Nephron progenitor cell (in vitro differentiated cells): ENCODE data around the gene DYNC1I1.

Experiments used
- DNase-seq: peaks from one replicate; pipeline ENCODE4 v3.0.0; 2021
- H3K27ac Mint-ChIP-seq: 2 replicates; pipeline ENCODE4 v1.8.0; 2021; ENCODE audit warnings: mild to moderate bottlenecking, moderate library complexity, mixed read lengths
- H3K27me3 Mint-ChIP-seq: 2 replicates; pipeline ENCODE4 v1.8.0; 2021; ENCODE audit warnings: mild to moderate bottlenecking, low read depth, mixed read lengths; ENCODE audit not compliant: poor library complexity
- H3K36me3 Mint-ChIP-seq: 2 replicates; pipeline ENCODE4 v1.8.0; 2021; ENCODE audit warnings: low read depth, mixed read lengths
- H3K4me1 Mint-ChIP-seq: 2 replicates; pipeline ENCODE4 v1.8.0; 2021; ENCODE audit warnings: mixed read lengths
- H3K4me3 Mint-ChIP-seq: 2 replicates; pipeline ENCODE4 v1.8.0; 2021; ENCODE audit warnings: mild to moderate bottlenecking, moderate library complexity, mixed read lengths
- H3K9me3 Mint-ChIP-seq: 2 replicates; pipeline ENCODE4 v1.8.0; 2021; ENCODE audit warnings: mild to moderate bottlenecking, moderate library complexity, mixed read lengths
- TF ChIP-seq, protein P1 (sequence below): fragments of 200-600 bp; sonication (generic); IDR thresholded peaks from 2 replicates; pipeline ENCODE4 v1.5.0; 2021; ENCODE audit warnings: antibody characterized with exemption

DYNC1I1 gene

GRCh38 chr7:95878677-95879076 lies 106.3 kb downstream of the DYNC1I1 start:
- peaks cover 13% of the 10 kb centered on the region for H3K36me3 Mint-ChIP-seq
- H3K27me3 Mint-ChIP-seq, result peaks cover 14% of the 10 kb centered on the region
- peaks cover 23% of the 10 kb centered on the region for H3K9me3 Mint-ChIP-seq
- TF ChIP-seq, protein P1, sequence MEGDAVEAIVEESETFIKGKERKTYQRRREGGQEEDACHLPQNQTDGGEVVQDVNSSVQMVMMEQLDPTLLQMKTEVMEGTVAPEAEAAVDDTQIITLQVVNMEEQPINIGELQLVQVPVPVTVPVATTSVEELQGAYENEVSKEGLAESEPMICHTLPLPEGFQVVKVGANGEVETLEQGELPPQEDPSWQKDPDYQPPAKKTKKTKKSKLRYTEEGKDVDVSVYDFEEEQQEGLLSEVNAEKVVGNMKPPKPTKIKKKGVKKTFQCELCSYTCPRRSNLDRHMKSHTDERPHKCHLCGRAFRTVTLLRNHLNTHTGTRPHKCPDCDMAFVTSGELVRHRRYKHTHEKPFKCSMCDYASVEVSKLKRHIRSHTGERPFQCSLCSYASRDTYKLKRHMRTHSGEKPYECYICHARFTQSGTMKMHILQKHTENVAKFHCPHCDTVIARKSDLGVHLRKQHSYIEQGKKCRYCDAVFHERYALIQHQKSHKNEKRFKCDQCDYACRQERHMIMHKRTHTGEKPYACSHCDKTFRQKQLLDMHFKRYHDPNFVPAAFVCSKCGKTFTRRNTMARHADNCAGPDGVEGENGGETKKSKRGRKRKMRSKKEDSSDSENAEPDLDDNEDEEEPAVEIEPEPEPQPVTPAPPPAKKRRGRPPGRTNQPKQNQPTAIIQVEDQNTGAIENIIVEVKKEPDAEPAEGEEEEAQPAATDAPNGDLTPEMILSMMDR, result no peak
- DNase-seq, result no peak
- H3K4me1 Mint-ChIP-seq, result peaks cover 21% of the 10 kb centered on the region
- no peak overlapping the region for H3K27ac Mint-ChIP-seq
- H3K4me3 Mint-ChIP-seq, result no peak overlapping the region

DNA sequence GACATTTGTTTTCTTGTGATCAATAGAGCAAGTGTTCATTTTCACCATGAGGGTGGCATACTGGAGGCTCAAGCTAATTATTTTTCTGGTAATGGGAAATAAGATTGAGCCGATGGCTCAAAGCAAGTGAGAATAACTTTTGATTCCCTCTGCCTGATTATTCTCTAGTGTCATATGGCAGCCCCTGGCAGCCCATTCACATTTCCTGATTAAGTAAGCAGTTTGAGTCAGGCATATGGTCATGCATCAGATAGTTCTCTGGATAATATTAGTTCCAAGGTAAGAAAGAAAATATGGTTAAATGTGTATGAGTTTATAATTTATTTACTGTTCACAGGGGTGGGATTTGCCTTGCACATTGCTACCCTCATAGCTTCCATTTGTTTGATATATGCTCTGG lies 109.2 kb downstream of the DYNC1I1 start:
- DNase-seq, result no peak
- no peak overlapping the region for H3K27ac Mint-ChIP-seq
- H3K9me3 Mint-ChIP-seq, result peaks cover 23% of the 10 kb centered on the region
- H3K36me3 Mint-ChIP-seq, result peaks cover 7% of the 10 kb centered on the region
- peaks cover 3% of the 10 kb centered on the region for H3K4me1 Mint-ChIP-seq
- no peak overlapping the region for H3K4me3 Mint-ChIP-seq
- peaks cover 6% of the 10 kb centered on the region for H3K27me3 Mint-ChIP-seq
- TF ChIP-seq, protein P1, result no peak

- TF ChIP-seq, protein P1, result no peak
- peaks cover 16% of the 10 kb centered on the region for H3K9me3 Mint-ChIP-seq
- H3K4me1 Mint-ChIP-seq, result peaks cover 12% of the 10 kb centered on the region
- no peak overlapping the region for H3K4me3 Mint-ChIP-seq
- peaks cover 6% of the 10 kb centered on the region for H3K27me3 Mint-ChIP-seq
- H3K27ac Mint-ChIP-seq, result no peak overlapping the region
- no peak for DNase-seq
- peaks cover 4% of the 10 kb centered on the region for H3K36me3 Mint-ChIP-seq
These were observed 110.9 kb downstream of the DYNC1I1 start for GRCh38 chr7:95883217-95883616.

GRCh38 chr7:95886501-95887090 lies 114.2 kb downstream of the DYNC1I1 start:
- Mint-ChIP-seq H3K4me3 (no peak overlapping the region), H3K36me3 (no peaks in the 10 kb centered on the region), H3K27ac (no peak overlapping the region), H3K4me1 (peaks cover 12% of the 10 kb centered on the region), H3K9me3 (no peaks in the 10 kb centered on the region), H3K27me3 (no peaks in the 10 kb centered on the region)
- TF ChIP-seq, protein P1, result no peak
- no peak for DNase-seq

- no peak overlapping the region for H3K27ac Mint-ChIP-seq
- peaks cover 2% of the 10 kb centered on the region for H3K27me3 Mint-ChIP-seq
- H3K9me3 Mint-ChIP-seq, result no peaks in the 10 kb centered on the region
- H3K4me3 Mint-ChIP-seq, result no peak overlapping the region
- TF ChIP-seq, protein P1, result no peak
- H3K4me1 Mint-ChIP-seq, result no peaks in the 10 kb centered on the region
- H3K36me3 Mint-ChIP-seq, result no peaks in the 10 kb centered on the region
- no peak for DNase-seq
These were observed 121.1 kb downstream of the DYNC1I1 start for GRCh38 chr7:95893484-95893883.

DNA sequence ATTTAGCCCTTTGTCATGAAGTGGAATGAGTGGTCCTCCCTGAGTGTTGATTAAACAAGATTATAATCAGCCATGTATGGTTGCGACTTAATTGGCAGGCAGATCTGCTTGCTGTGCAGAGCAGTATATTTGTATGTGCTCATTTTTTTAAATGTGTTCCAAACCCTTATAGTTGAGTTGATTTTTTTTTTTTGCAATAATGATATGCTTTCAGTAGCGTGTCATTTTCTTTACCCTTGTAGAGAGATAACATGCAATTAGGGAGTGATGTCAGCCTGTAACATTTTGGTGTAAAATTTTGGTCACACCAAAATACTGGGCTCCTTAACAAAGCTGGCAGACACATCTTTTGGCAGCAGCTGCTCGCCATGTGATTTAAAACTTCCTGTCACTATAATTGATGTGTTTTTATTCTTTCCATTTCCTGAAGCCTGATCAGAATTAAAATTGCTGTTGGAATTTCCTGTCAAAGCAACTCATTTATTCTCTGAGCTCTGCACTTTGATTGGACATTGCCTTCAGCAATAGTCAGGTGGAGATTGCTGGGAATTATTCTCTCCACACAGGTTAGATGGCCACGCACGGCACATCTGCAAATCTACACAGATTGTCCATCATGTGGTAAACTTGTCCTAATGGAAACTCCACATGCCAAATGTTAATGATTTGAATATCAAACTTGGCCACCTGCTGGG lies 125.3 kb downstream of the DYNC1I1 start:
- TF ChIP-seq, protein P1, result no peak
- Mint-ChIP-seq H3K36me3 (no peaks in the 10 kb centered on the region), H3K4me3 (no peak overlapping the region), H3K4me1 (no peaks in the 10 kb centered on the region), H3K27ac (no peak overlapping the region), H3K9me3 (no peaks in the 10 kb centered on the region), H3K27me3 (peaks cover 12% of the 10 kb centered on the region)
- DNase-seq, result no peak
